Fibroblast of skin of abdomen (primary cell): Measurements from ENCODE around the gene SORCS2.
A peak's percentile ranks its signal among the peaks of the same experiment; 100 is the strongest.

Experiments
- DNase-seq: peaks from one replicate; pipeline ENCODE4 v3.0.0-alpha.2; 2013

SORCS2 gene

DNA sequence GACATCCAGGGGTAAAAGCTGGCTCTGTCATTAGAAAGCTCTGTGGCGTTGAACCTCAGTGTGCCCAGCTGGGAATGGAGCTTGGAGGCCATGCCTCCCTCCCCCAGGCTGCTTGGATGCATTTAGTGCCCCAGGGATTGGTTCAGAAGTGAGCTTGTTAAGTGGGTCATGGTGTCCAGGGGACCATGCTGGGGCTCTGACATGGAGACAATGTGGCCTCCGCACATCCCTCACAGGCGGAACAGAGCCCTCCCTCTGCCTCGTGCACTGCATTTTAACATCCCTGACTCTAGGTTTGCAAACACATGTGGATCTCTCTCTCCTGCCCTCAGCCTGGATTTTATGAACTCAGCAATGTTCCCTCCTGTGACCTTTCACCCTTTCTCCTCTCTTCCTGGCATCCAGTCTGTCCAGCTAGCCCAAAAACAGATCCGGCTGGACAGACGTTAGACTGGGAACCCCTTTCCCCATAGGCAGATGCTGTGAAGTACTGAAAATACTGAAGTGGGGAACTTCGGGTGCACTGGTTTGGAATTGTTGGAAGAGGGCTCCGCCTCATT, 81.5 kb downstream of the SORCS2 start:
- DNase-seq: no peak

GRCh38 chr4:7275067-7275466, 82.7 kb downstream of the SORCS2 start:
- no peak for DNase-seq

DNA sequence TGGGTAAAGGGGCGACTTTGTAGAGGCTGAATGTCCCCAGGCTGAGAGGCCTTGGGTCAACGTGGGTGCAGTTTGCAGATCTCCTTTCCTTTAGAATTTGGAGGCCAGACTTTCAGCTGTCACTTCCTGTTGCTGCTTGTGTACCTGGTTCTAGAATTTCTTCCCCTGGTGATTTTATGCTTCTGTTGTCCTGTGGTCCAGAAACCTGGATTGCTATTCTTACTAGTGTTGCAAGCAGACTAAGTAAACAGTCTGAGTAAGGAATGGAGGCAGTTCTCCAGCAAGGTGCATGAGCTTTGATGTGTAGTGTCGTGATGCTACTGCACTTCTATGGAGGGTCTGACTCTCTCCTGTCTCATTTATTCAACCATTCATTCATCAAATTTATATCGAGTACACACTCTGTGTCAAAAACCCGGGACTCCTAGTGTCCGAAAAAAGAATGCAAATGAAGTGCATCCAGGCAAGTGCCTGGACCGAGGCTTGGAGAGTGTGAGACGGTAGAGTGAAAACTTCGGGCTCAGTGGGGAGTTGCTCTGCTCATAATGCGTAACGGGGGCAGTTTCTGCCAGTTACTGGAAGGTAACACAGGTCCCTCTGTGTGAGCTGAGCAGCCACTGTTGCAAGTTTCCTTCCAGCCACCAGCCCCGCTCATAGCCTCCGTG, 83.3 kb downstream of the SORCS2 start:
- DNase-seq: no peak

GRCh38 chr4:7276515-7276914, 84.2 kb downstream of the SORCS2 start:
- no peak for DNase-seq

DNA sequence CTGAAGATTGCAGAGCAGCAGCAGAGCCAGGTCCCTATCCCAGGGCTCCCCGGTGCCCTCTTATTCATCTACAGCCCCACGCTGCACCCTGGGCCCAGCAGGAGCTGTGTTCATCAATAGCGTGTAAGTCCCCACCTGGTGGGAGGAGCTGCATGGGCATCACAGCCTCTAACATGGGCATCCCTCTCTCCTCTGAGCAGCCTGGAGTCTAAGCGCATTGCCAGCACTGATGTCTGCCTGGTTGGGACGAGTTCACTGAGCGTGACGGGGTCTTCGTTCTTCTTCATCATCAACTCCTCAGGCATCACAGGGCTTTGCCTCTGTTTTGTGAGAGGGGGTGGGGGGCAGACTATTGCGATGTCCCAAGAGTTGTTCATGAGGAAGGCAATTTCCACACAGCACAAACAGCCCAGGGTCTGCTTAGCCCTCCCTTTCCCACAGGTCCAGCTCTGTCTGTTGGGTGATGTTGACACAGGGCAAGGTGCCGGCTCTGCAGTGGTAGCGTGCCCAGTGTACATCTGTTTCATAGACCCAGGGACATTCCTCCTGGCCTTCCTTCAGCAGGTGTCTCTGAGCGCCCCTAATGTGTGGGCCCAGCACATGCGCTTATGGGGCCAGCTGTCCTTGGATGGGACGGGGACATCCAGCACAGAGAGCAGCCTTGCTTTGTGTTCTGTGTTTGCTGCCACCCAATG, 85.9 kb downstream of the SORCS2 start:
- no peak for DNase-seq

GRCh38 chr4:7278981-7279380, 86.6 kb downstream of the SORCS2 start:
- DNase-seq: no peak

DNA sequence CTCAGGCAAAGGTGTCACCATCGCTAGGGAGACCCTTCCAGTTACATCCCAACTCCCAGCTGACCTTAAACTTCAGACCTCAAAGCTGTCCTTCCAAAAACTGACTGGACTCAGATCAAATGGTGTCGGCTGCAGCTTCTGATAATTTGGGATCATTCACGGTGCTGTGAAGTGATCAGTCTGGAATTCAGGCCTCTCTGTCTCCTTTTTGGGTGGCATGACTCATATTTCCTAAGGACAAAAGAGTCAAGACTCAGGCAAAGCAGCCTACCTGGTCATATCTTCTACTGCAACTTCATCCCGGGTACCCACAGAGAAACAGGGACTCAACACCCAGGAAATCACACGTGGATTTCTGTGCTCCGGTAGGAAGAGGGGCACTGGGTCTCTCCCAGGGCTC, 87.6 kb downstream of the SORCS2 start:
- peak; percentile 47 for DNase-seq

DNA sequence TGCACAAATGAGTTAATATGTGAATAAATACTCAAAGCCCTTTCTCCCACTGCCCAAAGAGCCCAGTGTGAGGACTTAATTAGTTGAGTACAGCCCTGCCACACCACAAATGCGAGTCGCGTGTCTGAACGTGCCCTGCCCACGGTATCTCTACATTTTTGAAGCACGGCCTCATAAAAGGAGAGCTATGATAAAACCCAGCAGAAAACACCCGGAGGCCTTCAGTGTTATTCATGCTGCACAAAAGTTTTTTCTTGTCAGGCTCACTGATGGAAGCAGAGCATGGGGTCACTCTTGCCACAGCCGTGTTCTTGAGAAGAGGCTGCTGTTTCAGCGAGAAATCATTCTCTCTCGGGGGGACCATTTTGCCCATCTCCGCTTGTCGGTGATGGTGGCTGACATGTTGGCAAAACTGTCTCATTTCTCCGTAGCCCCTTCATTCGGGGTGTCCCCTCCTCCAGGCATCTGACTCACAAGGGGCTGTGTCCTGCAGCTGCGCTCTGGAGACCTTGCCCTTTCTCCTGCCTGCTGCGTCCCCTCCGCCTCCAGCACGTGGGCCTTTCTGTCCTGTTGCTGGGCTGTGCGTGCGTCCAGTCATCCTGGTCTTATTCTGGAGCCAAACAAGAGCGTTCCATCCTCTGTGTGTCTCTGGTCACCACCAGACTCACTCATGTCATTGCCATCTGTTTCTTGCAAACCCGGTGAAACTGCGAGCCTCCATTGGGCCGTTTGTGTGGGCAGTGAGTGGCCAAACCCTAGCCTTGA, 88.8 kb downstream of the SORCS2 start:
- peak; percentile 67 for DNase-seq

- no peak for DNase-seq
Observed at GRCh38 chr4:7281691-7282665, 89.6 kb downstream of the SORCS2 start.

DNA sequence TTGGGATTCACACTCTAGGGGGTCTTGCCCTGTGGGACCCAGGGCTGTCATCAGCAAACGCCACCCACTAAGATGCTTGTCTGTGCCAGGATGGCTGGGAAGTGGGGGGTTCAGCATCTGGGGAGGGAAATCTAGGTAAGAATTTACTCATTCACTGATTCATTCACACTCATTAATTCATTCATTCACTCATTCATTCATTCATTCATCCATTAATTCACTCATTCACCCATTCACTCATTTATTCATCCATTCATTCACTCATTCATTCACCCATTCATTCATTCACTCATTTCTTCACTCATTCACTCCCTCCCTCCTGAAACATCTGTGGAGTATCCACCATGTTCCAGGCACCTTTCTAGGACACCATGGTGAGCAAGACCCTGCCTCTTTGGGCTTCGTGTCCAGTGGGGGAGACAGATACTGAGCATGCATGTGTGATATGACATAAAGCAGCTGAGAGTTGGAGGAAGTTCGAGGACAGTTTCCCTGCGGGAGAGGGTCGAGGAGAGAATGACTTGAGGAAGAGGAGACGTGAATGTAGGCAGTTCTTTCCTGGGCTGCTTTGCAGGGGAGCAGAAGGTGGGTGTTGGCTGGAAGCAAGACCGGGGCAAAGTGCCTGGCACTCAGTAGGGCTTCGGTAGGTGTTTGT, 90.6 kb downstream of the SORCS2 start:
- no peak for DNase-seq

GRCh38 chr4:7285244-7286094, 93.1 kb downstream of the SORCS2 start:
- DNase-seq: no peak

- DNase-seq: no peak
Observed at GRCh38 chr4:7286170-7286569, 93.8 kb downstream of the SORCS2 start.

- DNase-seq: no peak
Observed at GRCh38 chr4:7286798-7287197, 94.5 kb downstream of the SORCS2 start.

DNA sequence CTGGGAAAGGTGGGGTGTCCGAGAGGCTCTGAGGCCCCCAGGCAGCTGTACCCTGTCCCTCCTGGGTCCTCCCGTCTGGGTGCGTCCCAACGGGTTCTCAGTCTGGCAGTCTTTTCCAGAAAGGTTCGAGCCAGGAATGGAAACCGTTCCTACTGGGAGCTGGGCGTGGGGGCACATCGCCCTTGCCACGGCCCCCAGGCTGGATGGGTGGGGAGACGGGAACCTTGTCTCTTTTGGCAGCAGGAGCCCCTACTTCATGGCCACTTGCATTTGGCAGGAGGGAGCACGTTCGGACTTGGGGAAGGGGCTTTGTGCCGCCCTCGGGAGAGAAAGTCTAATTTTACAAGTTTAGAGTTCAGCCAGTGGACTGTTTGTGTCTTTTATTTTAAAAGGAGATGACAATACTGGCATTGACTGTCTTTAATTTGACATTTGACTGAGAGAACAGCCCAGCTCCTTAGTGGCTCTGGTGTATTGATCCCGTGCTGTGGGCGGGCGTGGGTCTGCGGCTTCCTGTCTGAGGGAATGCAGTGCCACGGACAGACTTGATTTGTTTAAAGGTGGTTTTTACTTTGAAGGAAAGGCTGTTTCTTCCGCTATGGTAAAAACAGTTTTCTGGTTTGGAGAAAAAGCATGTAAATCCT, 95.1 kb downstream of the SORCS2 start:
- no peak for DNase-seq

DNA sequence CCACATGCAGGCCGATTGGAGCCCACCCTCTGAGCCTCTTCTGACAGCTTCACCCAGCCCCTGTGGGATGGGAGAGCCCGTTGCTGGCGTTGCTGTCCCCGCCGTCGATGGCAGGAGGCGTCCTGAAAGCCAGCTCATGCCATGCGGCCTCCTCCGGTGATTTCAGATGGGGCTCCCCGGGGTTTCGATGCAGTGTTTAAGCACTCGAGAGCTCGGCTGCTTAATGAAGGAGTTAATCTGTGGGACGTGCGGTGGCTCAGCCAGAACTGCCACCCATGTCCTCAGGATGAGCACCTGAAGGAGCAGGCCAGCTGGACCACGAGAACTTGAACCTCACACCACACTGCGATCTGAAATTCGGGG, 95.6 kb downstream of the SORCS2 start:
- DNase-seq: no peak

- DNase-seq: no peak
Observed at GRCh38 chr4:7288751-7289523, 96.6 kb downstream of the SORCS2 start.

GRCh38 chr4:7289589-7289988, 97.3 kb downstream of the SORCS2 start:
- no peak for DNase-seq

DNA sequence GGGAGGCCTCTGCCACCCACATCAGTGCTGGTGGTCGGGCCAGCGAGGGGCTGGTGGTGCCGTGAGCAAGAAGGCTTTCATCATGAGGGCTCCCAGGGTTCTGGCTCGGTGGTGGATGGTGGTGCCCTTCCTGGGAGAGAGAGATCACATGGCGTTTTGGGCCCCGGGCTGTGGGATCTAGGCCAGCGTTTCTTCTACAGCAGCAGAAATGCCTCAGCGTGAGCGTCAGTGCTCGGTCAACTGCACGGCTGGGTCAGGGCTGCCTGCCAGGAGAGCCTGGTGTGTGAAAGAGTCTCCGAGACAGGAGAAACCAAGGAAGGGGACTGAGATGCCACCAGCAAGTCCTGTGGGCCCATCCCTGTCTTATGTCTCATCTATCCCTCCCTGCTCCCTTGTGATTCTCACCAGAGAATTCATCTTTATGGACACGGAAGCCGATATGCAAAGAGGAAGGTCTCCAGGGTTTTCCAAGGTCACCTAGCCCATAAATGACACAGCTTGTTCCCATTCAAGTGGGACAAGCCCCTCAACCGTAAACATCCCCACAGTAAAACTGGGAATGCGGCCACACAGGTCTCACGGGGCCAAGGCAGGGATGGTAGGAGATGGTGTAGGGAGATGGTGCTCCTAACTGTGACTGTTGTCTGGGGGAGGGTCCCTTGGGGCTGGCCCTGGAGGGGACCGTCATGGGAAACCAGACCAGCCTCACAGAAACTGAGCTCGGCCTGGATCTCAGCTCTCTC, 99.2 kb downstream of the SORCS2 start:
- DNase-seq: no peak

GRCh38 chr4:7293703-7294102, 101.4 kb downstream of the SORCS2 start:
- no peak for DNase-seq
